Fibroblast of lung (primary cell): Measurements from ENCODE around the gene MACROD2.

ENCODE experiments used
- EZH2 ChIP-seq: IDR thresholded peaks from 2 replicates; pipeline ENCODE4 v1.5.1; 2012; ENCODE audit warnings: low read length, control low read depth, mild to moderate bottlenecking; ENCODE audit errors: missing control alignments
- TF ChIP-seq, protein P1 (sequence below), 2 donors: IDR thresholded peaks in 1 of 2; conservative IDR thresholded peaks in 1 of 2; 1 replicate in 1 of 2; 2 replicates in 1 of 2; pipeline ENCODE4 v1.5.1; 2011 to 2012; ENCODE audit warnings: low read length in 2 of 2, control low read depth in 1 of 2, inconsistent platforms in 1 of 2, low read depth in 1 of 2, mild to moderate bottlenecking in 1 of 2

DNA sequence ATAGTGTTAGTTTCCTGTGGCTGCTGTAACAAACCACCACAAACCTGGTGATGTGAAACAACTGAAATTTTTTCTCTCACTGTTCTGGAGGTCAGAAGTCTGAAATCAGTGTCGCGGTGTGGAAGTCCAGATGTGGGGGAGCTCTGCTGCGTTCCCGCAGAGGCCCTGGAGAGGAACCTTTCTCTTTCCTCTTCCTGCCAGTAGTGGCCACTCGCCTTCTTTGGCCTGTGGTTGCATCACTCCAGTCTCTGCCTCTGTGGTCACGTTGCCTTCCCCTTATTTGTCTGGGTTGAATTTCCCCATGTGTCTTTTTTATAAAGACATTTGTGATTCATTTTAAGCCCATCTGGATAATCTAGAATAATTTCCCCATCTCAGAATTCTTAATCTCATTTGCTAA is 637.6 kb downstream of the MACROD2 start:
- TF ChIP-seq, protein P1, sequence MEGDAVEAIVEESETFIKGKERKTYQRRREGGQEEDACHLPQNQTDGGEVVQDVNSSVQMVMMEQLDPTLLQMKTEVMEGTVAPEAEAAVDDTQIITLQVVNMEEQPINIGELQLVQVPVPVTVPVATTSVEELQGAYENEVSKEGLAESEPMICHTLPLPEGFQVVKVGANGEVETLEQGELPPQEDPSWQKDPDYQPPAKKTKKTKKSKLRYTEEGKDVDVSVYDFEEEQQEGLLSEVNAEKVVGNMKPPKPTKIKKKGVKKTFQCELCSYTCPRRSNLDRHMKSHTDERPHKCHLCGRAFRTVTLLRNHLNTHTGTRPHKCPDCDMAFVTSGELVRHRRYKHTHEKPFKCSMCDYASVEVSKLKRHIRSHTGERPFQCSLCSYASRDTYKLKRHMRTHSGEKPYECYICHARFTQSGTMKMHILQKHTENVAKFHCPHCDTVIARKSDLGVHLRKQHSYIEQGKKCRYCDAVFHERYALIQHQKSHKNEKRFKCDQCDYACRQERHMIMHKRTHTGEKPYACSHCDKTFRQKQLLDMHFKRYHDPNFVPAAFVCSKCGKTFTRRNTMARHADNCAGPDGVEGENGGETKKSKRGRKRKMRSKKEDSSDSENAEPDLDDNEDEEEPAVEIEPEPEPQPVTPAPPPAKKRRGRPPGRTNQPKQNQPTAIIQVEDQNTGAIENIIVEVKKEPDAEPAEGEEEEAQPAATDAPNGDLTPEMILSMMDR (conservative IDR thresholded peaks at IDR 0.05 in 1 of 2, IDR thresholded peaks at IDR 0.05 in 1 of 2; ENCODE audit: low read depth in 1 of 2, low read length in 2 of 2) = no peak
- TF ChIP-seq EZH2 = no peak
